ENCODE results near the gene PPM1L.

GRCh38 chr3:160840590-160840989, 84.6 kb downstream of the PPM1L start:
- TF ChIP-seq POLR2A (IDR thresholded peaks at IDR 0.05; ENCODE audit: low read depth, low read length) (no peak), POLR2AphosphoS5 (IDR thresholded peaks at IDR 0.05; ENCODE audit: low read depth, low read length) (no peak), SPI1 (IDR thresholded peaks at IDR 0.05; ENCODE audit: low read depth, low read length) (no peak), PAX5 (IDR thresholded peaks at IDR 0.05; ENCODE audit: insufficient read depth, low read length, severe bottlenecking) (no peak), TAF1 (IDR thresholded peaks at IDR 0.05; ENCODE audit: low read depth, low read length) (no peak), POU2F2 (IDR thresholded peaks at IDR 0.05; ENCODE audit: low read depth, low read length) (no peak)

Data from GM12891 (cell line).